Loucy (cell line): ENCODE data around the gene CPOX.
A peak's percentile ranks its signal among the peaks of the same experiment; 100 is the strongest.

Source experiments
- H2AFZ ChIP-seq: fragments of 200-600 bp; sonication (generic); 2 replicates; pipeline ENCODE4 v1.6.0; 2016; ENCODE audit warnings: antibody characterized with exemption, mild to moderate bottlenecking, low read length, moderate library complexity
- H3F3A ChIP-seq: fragments of 200-600 bp; 2 replicates; pipeline ENCODE4 v1.6.0; 2016; ENCODE audit warnings: antibody characterized with exemption, low read depth, mild to moderate bottlenecking
- H3K27me3 ChIP-seq: fragments of 200-600 bp; sonication (generic); 2 replicates; pipeline ENCODE4 v1.6.1; 2014; ENCODE audit warnings: low read length, mild to moderate bottlenecking; ENCODE audit not compliant: insufficient read depth, poor library complexity, severe bottlenecking
- H3K36me3 ChIP-seq: fragments of 200-600 bp; sonication (generic); 2 replicates; pipeline ENCODE4 v1.6.1; 2016; ENCODE audit warnings: low read length; ENCODE audit not compliant: insufficient read depth
- H3K4me1 ChIP-seq: fragments of 200-600 bp; sonication (generic); 2 replicates; pipeline ENCODE4 v1.5.1; 2014; ENCODE audit warnings: low read length, mild to moderate bottlenecking; ENCODE audit not compliant: insufficient read depth, poor library complexity, severe bottlenecking
- H3K4me2 ChIP-seq: fragments of 200-600 bp; sonication (generic); 2 replicates; pipeline ENCODE4 v1.6.0; 2014; ENCODE audit warnings: antibody characterized with exemption, low read length, low read depth, mild to moderate bottlenecking; ENCODE audit not compliant: poor library complexity, severe bottlenecking
- H3K4me3 ChIP-seq: fragments of 200-600 bp; sonication (generic); 2 replicates; pipeline ENCODE4 v1.5.1; 2014; ENCODE audit warnings: low read length, mild to moderate bottlenecking, mixed read lengths; ENCODE audit not compliant: poor library complexity, severe bottlenecking
- H3K79me2 ChIP-seq: fragments of 200-600 bp; sonication (generic); 2 replicates; pipeline ENCODE4 v1.6.1; 2014; ENCODE audit warnings: low read length; ENCODE audit not compliant: insufficient read depth
- H3K9ac ChIP-seq: fragments of 200-600 bp; sonication (generic); 2 replicates; pipeline ENCODE4 v1.6.0; 2014; ENCODE audit warnings: mild to moderate bottlenecking, low read depth, low read length, moderate library complexity; ENCODE audit not compliant: poor library complexity, severe bottlenecking
- H3K9me2 ChIP-seq: fragments of 200-600 bp; sonication (generic); replicated peaks from 2 replicates; pipeline ENCODE4 v1.6.1; 2016; ENCODE audit warnings: low read depth, low read length, mixed read lengths
- H3K9me3 ChIP-seq: fragments of 200-600 bp; sonication (generic); 2 replicates; pipeline ENCODE4 v1.6.1; 2014; ENCODE audit warnings: mild to moderate bottlenecking, antibody characterized with exemption, low read length, low read depth; ENCODE audit not compliant: insufficient read depth
- H4K20me1 ChIP-seq: fragments of 200-600 bp; sonication (generic); 2 replicates; pipeline ENCODE4 v1.6.0; 2014; ENCODE audit warnings: antibody characterized with exemption, low read length, mild to moderate bottlenecking; ENCODE audit not compliant: insufficient read depth, poor library complexity, severe bottlenecking
- EZH2phosphoT487 ChIP-seq: fragments of 200-600 bp; IDR thresholded peaks from 2 replicates; pipeline ENCODE4 v1.6.1; 2018; ENCODE audit warnings: antibody characterized with exemption, mild to moderate bottlenecking, moderate library complexity, borderline replicate concordance
- TF ChIP-seq, protein P1 (sequence below): fragments of 200-600 bp; sonication (generic); conservative IDR thresholded peaks from 2 replicates; pipeline ENCODE4 v1.5.1; 2014; ENCODE audit warnings: mild to moderate bottlenecking, antibody characterized with exemption, low read length

Gene CPOX

DNA sequence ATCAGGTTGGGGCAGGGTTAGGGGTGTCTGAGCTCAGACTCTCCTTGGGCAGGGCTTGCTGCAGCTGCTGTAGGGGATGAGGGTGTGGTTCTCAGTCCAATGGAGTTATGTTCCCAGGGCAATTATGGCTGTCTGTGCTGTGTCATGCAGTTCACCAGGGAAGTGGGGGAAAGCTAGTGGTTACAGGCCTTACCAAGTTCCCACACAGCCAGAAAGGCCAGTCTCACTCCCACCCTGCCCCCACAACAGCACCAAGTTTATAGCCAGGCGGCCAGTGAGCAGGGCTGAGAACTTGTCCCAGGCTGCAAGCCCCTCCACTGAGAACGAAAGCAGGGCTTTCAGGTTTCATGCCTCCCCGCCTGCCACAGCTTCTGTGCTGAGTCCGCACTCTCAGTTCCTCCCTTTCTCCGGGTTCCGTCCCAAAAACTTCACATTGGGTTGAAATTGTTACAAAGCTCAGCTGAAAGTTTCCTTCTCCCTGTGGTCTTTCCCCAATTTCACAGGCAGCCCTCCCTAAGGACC is 19.6 kb upstream of the CPOX start:
- Histone ChIP-seq H3K9me2 (no peaks in the 10 kb centered on the region), H3F3A (no peaks in the 10 kb centered on the region), H3K9ac (no peak overlapping the region), H3K4me2 (no peak overlapping the region), H3K36me3 (no peaks in the 10 kb centered on the region), H4K20me1 (no peaks in the 10 kb centered on the region), H3K4me3 (no peak overlapping the region), H3K9me3 (no peaks in the 10 kb centered on the region), H3K79me2 (no peaks in the 10 kb centered on the region), H3K27me3 (no peaks in the 10 kb centered on the region), H3K4me1 (no peaks in the 10 kb centered on the region), H2AFZ (peak overlapping the region; percentile 43; the same call in 1 of the 2 replicates)
- TF ChIP-seq EZH2phosphoT487, result no peak
- TF ChIP-seq, protein P1, sequence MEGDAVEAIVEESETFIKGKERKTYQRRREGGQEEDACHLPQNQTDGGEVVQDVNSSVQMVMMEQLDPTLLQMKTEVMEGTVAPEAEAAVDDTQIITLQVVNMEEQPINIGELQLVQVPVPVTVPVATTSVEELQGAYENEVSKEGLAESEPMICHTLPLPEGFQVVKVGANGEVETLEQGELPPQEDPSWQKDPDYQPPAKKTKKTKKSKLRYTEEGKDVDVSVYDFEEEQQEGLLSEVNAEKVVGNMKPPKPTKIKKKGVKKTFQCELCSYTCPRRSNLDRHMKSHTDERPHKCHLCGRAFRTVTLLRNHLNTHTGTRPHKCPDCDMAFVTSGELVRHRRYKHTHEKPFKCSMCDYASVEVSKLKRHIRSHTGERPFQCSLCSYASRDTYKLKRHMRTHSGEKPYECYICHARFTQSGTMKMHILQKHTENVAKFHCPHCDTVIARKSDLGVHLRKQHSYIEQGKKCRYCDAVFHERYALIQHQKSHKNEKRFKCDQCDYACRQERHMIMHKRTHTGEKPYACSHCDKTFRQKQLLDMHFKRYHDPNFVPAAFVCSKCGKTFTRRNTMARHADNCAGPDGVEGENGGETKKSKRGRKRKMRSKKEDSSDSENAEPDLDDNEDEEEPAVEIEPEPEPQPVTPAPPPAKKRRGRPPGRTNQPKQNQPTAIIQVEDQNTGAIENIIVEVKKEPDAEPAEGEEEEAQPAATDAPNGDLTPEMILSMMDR, result 0 out of 2 replicates have a peak, but pooled peaks have one; percentile 1

DNA sequence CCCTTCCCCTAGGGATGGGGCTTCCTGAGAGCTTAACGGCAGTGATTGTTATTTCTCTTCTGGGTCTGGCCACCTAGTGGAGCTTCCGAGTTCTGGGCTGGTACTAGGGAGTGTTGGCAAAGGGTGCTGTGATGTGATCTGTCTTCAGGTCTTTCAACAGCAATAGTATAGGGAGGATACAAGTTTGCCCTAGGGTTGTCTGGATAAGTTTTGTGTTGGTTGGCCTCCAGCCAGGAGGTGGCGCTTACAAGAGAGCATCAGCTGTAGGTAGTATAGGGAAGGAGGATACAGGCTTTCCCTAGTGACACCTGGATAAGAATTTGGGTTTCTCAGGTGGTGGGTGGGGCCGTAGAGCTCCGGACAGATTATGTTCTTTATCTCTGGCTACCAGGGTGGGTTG is 19.2 kb upstream of the CPOX start:
- no peaks in the 10 kb centered on the region for H3K9me3 ChIP-seq
- H3K4me2 ChIP-seq, result no peak overlapping the region
- peak overlapping the region; percentile 43; the same call in 1 of the 2 replicates for H2AFZ ChIP-seq
- H3K9ac ChIP-seq, result no peak overlapping the region
- H3K9me2 ChIP-seq, result no peaks in the 10 kb centered on the region
- no peaks in the 10 kb centered on the region for H3K27me3 ChIP-seq
- no peaks in the 10 kb centered on the region for H3F3A ChIP-seq
- H3K36me3 ChIP-seq, result no peaks in the 10 kb centered on the region
- no peaks in the 10 kb centered on the region for H4K20me1 ChIP-seq
- H3K79me2 ChIP-seq, result no peaks in the 10 kb centered on the region
- no peaks in the 10 kb centered on the region for H3K4me1 ChIP-seq
- H3K4me3 ChIP-seq, result no peak overlapping the region
- TF ChIP-seq, protein P1, result peak; percentile 50
- no peak for TF ChIP-seq EZH2phosphoT487

DNA sequence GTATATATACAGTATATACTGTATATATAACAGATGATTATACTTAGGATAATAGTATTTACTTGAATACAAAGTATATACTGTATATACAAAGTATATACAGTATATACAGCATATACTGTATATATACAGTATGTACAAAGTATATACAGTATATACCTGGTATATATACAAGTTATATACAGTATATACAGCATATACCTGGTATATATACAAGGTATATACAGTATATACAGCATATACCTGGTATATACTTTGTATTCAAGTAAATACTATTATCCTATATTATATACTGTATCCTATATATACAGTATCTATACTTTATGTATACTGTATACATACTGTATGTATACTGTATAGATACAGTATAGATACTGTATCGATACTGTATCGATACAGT is 14.6 kb upstream of the CPOX start:
- no peaks in the 10 kb centered on the region for H3K9me2 ChIP-seq
- no peaks in the 10 kb centered on the region for H3F3A ChIP-seq
- H3K4me2 ChIP-seq, result no peak overlapping the region
- H2AFZ ChIP-seq, result no peak overlapping the region
- no peaks in the 10 kb centered on the region for H3K4me1 ChIP-seq
- no peaks in the 10 kb centered on the region for H3K9me3 ChIP-seq
- no peak overlapping the region for H3K4me3 ChIP-seq
- H4K20me1 ChIP-seq, result no peaks in the 10 kb centered on the region
- TF ChIP-seq, protein P1, result no peak
- TF ChIP-seq EZH2phosphoT487, result no peak
- no peaks in the 10 kb centered on the region for H3K27me3 ChIP-seq
- no peaks in the 10 kb centered on the region for H3K36me3 ChIP-seq
- H3K79me2 ChIP-seq, result no peaks in the 10 kb centered on the region
- no peak overlapping the region for H3K9ac ChIP-seq
